Activated CD4-positive, alpha-beta T cell treated with anti-CD3 and anti-CD28 coated beads, Interleukin-2, Interleukin-4, amounts not matched to agents 100 ng/mL and 50 ng/mL, durations not matched to agents 16 hours and 8 hours (primary cell): ENCODE measurements around the gene VAV3.

Experiments used
- DNase-seq: peaks from one replicate; pipeline ENCODE4 v3.0.0-alpha.2; 2020; ENCODE audit warnings: low spot score

VAV3 gene

GRCh38 chr1:107789817-107790524, 175.0 kb downstream of the VAV3 start:
- DNase-seq = no peak

- no peak for DNase-seq
Measured at GRCh38 chr1:107788206-107789202, 176.5 kb downstream of the VAV3 start.

DNA sequence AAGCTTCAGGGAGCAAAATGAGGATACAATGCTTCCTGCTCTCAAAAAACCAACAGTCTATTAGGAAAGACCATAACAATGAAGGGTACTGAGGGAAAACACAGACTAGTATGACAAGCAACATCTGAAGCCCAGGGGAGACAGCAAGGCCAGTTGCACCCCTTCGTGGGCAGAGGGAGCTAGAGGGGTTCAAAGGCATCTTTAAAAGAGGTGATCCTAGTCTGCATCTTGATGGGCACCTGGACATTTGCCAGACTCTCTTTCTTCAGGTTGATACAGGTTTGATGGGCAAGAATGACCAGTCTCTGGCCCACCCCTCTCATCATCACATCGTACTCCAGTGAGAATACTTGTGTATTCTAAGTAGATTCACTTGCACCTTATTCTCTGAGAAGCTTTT, 177.7 kb downstream of the VAV3 start:
- DNase-seq = no peak

DNA sequence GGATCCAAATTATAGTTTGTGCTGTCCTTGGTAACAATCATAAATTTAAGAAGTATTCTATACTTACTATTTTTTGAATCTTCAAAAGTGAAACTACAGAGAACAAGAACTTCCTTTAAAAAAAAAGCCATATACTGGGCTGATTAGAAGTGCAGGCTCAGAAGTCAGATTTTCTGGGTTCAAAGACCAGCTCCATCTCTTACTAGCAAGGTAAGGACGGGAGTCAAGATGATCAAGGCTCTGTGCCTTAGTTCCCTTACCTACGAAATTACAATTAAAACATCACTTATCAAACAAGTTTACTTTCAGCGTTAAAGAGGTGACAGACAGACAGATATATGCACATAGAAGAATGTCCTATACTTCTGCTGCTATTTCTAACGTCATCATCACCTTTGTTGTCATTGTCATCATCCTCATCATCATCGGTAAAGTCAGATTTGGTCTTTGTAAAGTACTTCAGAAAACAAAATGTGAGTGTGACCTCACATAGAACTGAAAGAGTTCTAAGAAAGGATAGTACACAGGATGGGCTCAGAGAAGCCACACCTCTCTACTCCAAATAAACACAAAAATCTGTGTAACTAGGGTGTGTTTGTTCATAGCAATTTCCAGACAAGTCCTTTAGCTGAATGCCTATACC, 178.7 kb downstream of the VAV3 start:
- no peak for DNase-seq

DNA sequence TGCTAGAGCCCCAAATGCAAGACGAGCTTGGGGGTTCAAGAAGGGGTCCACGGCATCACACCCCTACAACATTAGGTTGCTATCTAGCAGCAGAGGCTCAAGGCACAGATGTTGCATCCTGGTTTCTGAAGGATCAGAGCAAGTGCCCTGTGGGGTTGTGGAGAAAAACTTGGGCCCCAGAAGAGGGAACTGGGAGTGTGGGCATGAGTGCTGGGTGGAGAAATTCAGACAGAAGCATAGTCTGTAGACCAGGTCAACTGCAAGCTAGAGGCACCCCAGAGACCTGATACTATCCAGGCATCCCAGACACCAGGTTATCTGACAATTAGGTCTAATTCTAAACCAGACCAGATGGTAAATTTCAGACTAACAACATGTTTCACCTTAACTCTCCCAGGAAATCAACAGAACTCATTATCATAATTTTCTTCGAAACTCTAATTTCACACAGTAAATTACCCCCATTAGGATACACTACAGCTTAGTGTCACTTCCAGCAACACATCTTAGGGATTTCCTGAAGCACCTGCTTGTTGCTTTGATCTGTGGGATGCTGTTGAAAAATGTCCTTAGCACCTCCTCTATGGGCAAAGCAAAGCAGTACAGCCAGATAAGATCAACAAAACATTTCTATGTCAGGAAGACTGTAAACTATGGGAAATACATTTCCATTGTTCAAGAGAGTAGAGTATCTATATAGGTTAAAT, 179.3 kb downstream of the VAV3 start:
- DNase-seq = no peak

- peak; percentile 60 for DNase-seq
Measured at GRCh38 chr1:107782217-107782845, 182.6 kb downstream of the VAV3 start.

DNA sequence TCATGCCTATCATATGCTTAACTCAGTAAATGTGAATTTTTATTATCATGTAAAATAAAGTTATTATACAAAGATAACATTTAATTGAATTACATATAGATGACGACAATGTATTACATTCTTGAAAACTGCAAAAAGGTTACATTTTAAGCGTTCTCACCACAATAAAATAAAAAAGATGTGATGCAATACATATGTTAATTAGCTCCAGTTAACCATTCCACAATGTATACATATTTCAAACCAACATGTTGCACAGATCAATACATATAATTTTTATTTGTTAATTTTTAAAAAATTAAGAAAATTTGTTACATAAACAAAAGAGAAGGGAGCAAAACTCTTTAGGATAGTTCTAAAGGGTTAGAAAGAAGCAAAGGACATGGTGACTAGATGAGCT, 183.7 kb downstream of the VAV3 start:
- no peak for DNase-seq

DNA sequence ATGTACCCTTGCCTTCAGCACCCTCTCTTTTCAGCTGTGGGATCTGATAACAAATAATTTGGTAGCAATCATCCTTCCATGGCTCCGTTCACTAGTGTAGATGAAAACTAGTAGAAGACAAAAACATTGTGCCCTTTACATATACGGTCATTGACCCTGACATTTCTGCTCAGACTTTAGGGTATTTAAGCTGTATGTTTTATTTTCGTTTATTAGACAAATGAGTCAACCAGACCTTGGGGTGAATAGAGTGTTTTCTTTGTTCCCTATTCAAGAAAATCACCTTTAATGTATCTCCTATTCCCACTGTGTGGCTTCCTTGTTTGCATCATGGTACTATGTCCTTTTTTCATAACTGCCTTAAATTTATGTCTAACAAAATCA, 187.3 kb downstream of the VAV3 start:
- no peak for DNase-seq

- no peak for DNase-seq
Measured at GRCh38 chr1:107776900-107777663, 187.9 kb downstream of the VAV3 start.

DNA sequence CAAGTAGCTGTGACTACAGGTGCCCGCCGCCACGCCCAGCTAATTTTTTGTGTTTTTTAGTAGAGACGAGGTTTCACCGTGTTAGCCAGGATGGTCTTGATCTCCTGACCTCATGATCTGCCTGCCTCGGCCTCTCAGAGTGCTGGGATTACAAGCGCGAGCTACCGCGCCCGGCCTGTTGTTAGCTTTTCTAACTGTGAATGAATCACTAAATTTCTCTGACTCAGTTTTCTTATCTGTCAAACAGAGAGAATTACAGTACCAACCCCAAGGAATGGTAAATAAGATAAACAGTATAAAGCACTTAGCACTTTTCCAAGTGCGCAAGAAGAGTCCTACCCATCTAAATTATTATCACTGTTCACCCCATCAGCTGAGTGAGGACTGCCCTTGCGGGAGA, 193.6 kb downstream of the VAV3 start:
- no peak for DNase-seq

DNA sequence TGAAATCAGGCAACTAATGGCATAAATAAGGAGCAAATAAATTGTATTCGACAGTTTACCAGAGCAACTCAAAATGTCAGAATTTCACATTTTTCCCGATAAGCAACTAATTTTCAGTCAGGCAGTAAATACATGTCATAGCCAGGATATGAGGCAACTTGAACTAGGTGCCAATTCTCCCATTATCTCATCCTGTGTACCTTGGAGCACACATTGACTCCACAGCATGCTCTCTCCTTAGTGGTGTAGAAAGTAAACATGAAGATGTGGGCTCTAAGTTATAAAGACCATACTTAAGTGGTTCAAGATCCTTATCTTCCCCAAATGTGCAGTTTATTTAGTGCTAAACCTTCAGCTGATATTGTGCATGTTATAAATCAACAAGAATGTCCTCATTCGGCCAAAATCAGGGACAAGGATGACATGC, 197.8 kb downstream of the VAV3 start:
- DNase-seq = no peak

DNA sequence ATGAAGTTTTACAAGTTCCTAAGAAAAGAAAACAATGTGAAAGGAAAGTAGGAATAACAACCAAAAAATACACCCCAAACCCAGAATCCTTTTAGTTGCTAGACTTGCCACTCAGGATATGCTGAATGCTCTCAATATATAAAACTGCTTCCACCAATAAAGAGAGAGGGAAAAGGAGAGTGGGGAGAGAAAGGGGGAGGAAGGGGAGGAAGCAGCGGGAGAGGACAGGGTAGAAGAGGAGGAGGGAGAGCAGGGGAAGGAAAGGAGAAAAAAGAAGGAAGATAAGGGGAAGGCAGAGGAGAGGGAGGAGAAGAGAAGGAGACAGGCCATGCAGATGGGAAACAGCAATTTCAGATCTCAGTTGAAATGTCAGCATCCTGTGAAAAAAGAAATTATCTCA, 198.4 kb downstream of the VAV3 start:
- no peak for DNase-seq

DNA sequence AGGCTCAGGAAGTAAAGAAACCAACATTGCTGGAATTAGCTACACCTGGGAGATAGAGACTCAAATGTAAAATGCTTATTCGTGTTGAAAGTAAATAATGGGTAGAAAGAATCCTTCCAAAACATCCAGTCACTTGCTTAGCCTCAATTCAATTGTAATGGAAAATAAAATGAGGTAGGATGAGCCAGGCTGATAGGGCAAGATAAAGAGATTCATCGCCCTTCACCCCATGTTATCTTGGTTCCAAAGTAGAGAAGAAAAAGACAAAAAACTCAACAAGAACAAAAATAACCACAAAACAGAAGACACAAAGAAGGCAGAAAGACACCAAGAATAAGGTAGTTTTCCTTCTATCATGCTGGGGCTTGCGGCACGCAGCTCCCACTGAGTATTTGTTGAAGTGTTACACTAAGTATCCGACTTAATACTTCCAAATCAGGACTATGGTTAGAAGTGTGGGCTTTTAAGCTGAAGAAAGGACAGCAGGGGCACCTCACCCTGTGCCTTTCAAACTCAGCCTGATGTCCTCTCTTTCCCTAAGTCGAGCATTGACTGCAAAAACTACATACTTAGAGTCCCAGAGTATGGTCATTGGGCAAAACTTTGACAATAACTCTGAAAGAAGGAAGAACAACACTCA, 202.1 kb downstream of the VAV3 start:
- no peak for DNase-seq

DNA sequence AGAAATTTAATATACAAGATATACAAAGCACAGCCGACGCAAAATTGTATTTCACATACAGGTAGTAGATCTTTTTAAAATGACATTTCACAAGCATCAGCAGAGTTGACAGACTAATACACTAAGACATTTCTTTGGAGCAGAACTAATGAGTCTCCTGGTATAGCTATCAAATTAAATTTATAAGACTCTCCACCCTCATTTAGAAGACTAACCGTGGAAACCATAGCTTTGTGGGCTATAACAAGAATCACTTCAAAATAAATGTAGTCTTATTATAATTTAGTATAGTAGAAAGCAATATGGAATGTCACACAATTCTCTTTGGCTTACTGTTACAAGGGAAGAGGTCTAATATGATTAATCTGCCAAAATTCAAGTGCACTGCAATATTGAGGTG, 204.9 kb downstream of the VAV3 start:
- DNase-seq = no peak

DNA sequence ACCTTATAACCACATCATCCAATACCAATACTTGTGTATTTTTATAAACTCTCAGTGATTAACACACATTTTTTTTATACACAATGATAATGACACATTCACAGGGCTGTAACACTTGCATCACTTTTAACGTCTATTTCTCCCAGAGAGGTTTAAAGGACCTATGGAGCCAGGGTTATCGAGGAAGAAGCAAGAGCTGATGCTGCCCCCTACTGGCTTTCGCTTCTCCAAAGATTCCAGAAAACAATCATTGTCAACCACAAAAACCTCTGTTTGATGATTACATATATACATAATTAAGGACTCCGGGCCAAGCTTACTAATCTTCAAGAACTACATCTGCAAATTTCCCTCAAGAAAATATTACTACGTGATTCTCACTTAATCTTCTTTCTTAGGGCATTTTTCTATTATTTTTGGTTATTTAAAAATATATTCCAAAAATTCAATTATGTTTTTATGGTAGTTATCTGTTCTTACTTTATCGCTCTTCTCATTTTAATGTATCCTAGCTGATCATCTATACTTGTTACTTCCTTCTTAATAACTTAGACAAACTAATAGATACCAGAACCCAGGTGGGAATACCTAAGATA, 214.5 kb downstream of the VAV3 start:
- DNase-seq = peak; percentile 45

DNA sequence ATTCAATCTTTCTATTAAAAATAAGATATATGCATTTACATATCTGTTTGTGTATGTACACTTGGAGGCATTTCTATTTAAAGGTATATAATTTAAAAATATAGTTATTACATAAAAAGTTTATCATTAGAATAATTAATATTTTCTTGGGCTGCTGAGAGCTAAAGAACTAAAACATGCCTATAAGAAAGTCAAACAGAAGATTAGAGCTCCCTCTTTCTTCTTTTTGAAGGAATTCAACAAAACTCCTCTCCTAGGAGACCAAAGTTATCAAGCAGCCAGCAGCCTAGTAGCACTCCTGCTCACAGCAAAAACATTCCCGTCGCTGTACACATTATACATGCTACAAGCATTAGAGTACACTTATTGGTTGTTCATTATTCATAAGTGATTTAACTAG, 216.4 kb downstream of the VAV3 start:
- DNase-seq = no peak

- DNase-seq = no peak
Measured at GRCh38 chr1:107741242-107741641, 223.7 kb downstream of the VAV3 start.

DNA sequence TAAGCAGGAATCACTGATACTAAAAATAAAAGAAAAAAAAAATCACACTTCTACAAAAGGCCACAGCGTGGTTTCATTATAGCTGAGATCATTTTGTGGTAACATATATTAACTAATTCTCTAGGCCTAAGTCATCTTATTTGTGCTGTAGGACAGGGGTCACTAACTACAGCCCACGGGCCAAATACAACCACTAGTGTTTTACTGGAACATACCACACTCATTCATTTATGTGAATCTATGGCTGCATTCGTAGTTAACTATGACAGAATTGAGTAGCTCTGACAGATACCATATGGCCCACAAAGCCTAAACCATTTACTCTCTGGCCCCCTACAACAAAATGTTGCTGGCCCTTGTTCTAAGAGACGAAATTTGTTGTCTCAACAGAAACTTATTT, 224.4 kb downstream of the VAV3 start:
- DNase-seq = no peak

GRCh38 chr1:107739651-107740050, 225.3 kb downstream of the VAV3 start:
- no peak for DNase-seq

DNA sequence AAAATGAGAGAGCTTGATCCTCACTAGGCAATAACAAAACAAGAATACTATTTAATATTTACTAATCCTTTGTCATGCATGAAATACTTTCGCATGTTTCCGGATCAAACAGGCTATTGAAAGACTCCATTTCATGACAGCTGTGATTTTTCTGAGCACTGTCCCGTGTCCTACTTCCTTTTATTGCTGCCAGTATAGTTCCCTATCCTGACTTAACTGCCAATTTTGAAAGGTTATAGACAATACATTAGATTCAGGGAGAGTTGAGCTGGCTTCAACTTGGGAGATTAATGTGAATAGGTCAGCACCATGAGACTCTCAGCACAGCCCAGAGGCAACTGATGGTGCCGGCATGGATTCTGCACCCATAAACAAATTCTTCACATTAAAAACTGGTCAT, 225.8 kb downstream of the VAV3 start:
- DNase-seq = no peak
